SK-N-SH (cell line): ENCODE measurements around the gene TNFRSF14. TPM values are rescaled to one million over a fixed set of nuclear protein-coding genes. Genes with fewer than 3 reads are reported as not detected.

Experiments used
- CTCF ChIA-PET: fragments of 300-600, 350-600 bp; formaldehyde crosslinking; extraction: SDS; loops from one replicate; lab custom pipeline; 2021; lab: Yijun Ruan, JAX
- POLR2A ChIA-PET: fragments of 350-600 bp; sonication (Branson Sonifier 250); formaldehyde crosslinking; extraction: SDS; loops from one replicate; lab custom pipeline; 2020; ENCODE audit warnings: antibody characterized with exemption, inconsistent platforms; lab: Yijun Ruan, JAX
- DNase-seq: peaks from one replicate; pipeline ENCODE4 v3.0.0; 2012
- H2AFZ ChIP-seq: fragments of 200-600 bp; sonication (generic); 2 replicates; pipeline ENCODE4 v1.8.1; 2016; ENCODE audit warnings: antibody characterized with exemption, mild to moderate bottlenecking, low read depth
- H3F3A ChIP-seq: fragments of 200-600 bp; sonication (generic); replicated peaks from 2 replicates; pipeline ENCODE3; 2016; ENCODE audit warnings: antibody characterized with exemption, mild to moderate bottlenecking; ENCODE audit not compliant: insufficient read depth
- H3K27ac ChIP-seq, 2 experiments: fragments of 200-500 bp in 1 of 2; fragments of 200-600 bp in 1 of 2; sonication (Bioruptor generic) in 1 of 2; sonication (generic), shearing (Covaris generic) in 1 of 2; 2 replicates each; pipeline versions ENCODE4 v1.5.1 to v1.6.1; 2014 to 2016; ENCODE audit warnings: low read depth in 2 of 2, inconsistent platforms in 1 of 2, low read length in 1 of 2, mild to moderate bottlenecking in 1 of 2, mixed read lengths in 1 of 2
- H3K27me3 ChIP-seq: fragments of 200-600 bp; sonication (generic), shearing (Covaris generic); 2 replicates; pipeline ENCODE4 v1.6.1; 2016; ENCODE audit warnings: mixed run types; ENCODE audit not compliant: insufficient read depth
- H3K36me3 ChIP-seq, 2 experiments: fragments of 200-500 bp in 1 of 2; fragments of 200-600 bp in 1 of 2; sonication (Bioruptor generic) in 1 of 2; sonication (generic) in 1 of 2; replicated peaks in 1 of 2; 2 replicates each; pipeline versions ENCODE3 to v1.5.1; 2014 to 2016; ENCODE audit warnings: low read length in 1 of 2, mild to moderate bottlenecking in 1 of 2; ENCODE audit not compliant: insufficient read depth in 2 of 2, control insufficient read depth in 1 of 2
- H3K4me1 ChIP-seq, 2 experiments: fragments of 200-500 bp in 1 of 2; fragments of 200-600 bp in 1 of 2; sonication (Bioruptor generic) in 1 of 2; sonication (generic), shearing (Covaris generic) in 1 of 2; 2 replicates each; pipeline versions ENCODE4 v1.5.1 to v1.6.1; 2014 to 2016; ENCODE audit warnings: low read depth in 1 of 2, low read length in 1 of 2, mixed run types in 1 of 2; ENCODE audit not compliant: insufficient read depth in 2 of 2, control insufficient read depth in 1 of 2
- H3K4me2 ChIP-seq: fragments of 200-600 bp; sonication (generic), shearing (Covaris generic); 2 replicates; pipeline ENCODE4 v1.6.1; 2017; ENCODE audit warnings: mixed run types
- H3K4me3 ChIP-seq, 2 experiments: fragments of 200-500 bp in 1 of 2; fragments of 200-600 bp in 1 of 2; sonication (Bioruptor generic) in 1 of 2; sonication (generic), shearing (Covaris generic) in 1 of 2; 2 replicates each; pipeline versions ENCODE4 v1.5.1 to v1.8.1; 2014 to 2016; ENCODE audit warnings: low read depth in 2 of 2, inconsistent platforms in 1 of 2, low read length in 1 of 2, mild to moderate bottlenecking in 1 of 2, mixed read lengths in 1 of 2, moderate library complexity in 1 of 2
- H3K79me2 ChIP-seq: fragments of 200-600 bp; sonication (generic); 2 replicates; pipeline ENCODE4 v1.8.1; 2017; ENCODE audit warnings: mild to moderate bottlenecking; ENCODE audit not compliant: insufficient read depth
- H3K9ac ChIP-seq: fragments of 200-600 bp; sonication (generic); 2 replicates; pipeline ENCODE4 v1.6.1; 2017; ENCODE audit warnings: mixed run types
- H3K9me2 ChIP-seq: fragments of 200-600 bp; sonication (generic); 2 replicates; pipeline ENCODE4 v1.6.1; 2017; ENCODE audit warnings: mixed run types
- H3K9me3 ChIP-seq: fragments of 200-600 bp; sonication (generic); 2 replicates; pipeline ENCODE4 v1.6.1; 2017; ENCODE audit warnings: mixed run types, mild to moderate bottlenecking, moderate library complexity
- H4K20me1 ChIP-seq: fragments of 200-600 bp; sonication (generic); 2 replicates; pipeline ENCODE4 v1.6.1; 2017; ENCODE audit warnings: mild to moderate bottlenecking, mixed run types; ENCODE audit not compliant: insufficient read depth
- ELF1 ChIP-seq: IDR thresholded peaks from 2 replicates; pipeline ENCODE4 v1.4.0; 2012
- EZH2phosphoT487 ChIP-seq: fragments of 200-600 bp; sonication (generic); IDR thresholded peaks from 2 replicates; pipeline ENCODE4 v1.6.1; 2017; ENCODE audit warnings: low read depth, mixed run types, mild to moderate bottlenecking, antibody characterized with exemption, moderate library complexity, borderline replicate concordance
- FOSL2 ChIP-seq: IDR thresholded peaks from 2 replicates; pipeline ENCODE4 v1.4.0; 2012; ENCODE audit warnings: low read depth, mild to moderate bottlenecking, moderate library complexity, borderline replicate concordance
- FOXJ3 ChIP-seq: sonication (generic); formaldehyde crosslinking; IDR thresholded peaks from 2 replicates; pipeline ENCODE4 v1.5.1; 2020; ENCODE audit warnings: mild to moderate bottlenecking, missing genetic modification reagents
- IRF3 ChIP-seq: fragments of 150-350 bp; IDR thresholded peaks from 2 replicates; pipeline ENCODE4 v1.6.1; 2016; ENCODE audit warnings: mild to moderate bottlenecking, low read depth, low read length
- JUND ChIP-seq: IDR thresholded peaks from 2 replicates; pipeline ENCODE4 v1.4.0; 2012
- NFIC ChIP-seq: IDR thresholded peaks from 2 replicates; pipeline ENCODE4 v1.4.0; 2012; ENCODE audit warnings: borderline replicate concordance
- NRF1 ChIP-seq: IDR thresholded peaks from 2 replicates; pipeline ENCODE4 v1.6.1; 2012; ENCODE audit warnings: low read depth, mild to moderate bottlenecking, low read length
- PBX3 ChIP-seq: IDR thresholded peaks from 2 replicates; pipeline ENCODE4; 2012
- RCOR1 ChIP-seq: fragments of 150-350 bp; IDR thresholded peaks from 2 replicates; pipeline ENCODE4 v1.6.1; 2017; ENCODE audit warnings: antibody characterized with exemption, low read length
- REST ChIP-seq: IDR thresholded peaks from 2 replicates; pipeline ENCODE4 v1.6.1; 2012; ENCODE audit warnings: mild to moderate bottlenecking, low read depth, low read length, moderate library complexity
- SMC3 ChIP-seq: IDR thresholded peaks from 2 replicates; pipeline ENCODE4 v1.6.1; 2012; ENCODE audit warnings: low read depth, low read length, improper control_type of control experiment
- TCF12 ChIP-seq: IDR thresholded peaks from 2 replicates; pipeline ENCODE4 v1.4.0; 2012
- TEAD4 ChIP-seq: IDR thresholded peaks from 2 replicates; pipeline ENCODE4 v1.4.0; 2012; ENCODE audit warnings: mild to moderate bottlenecking, borderline replicate concordance; ENCODE audit not compliant: insufficient read depth
- USF1 ChIP-seq: IDR thresholded peaks from 2 replicates; pipeline ENCODE4 v1.4.0; 2012; ENCODE audit warnings: low read depth, borderline replicate concordance
- USF2 ChIP-seq: fragments of 150-350 bp; IDR thresholded peaks from 2 replicates; pipeline ENCODE4 v1.6.1; 2017; ENCODE audit warnings: antibody characterized with exemption, low read length, low read depth, borderline replicate concordance
- ZBTB33 ChIP-seq: IDR thresholded peaks from 2 replicates; pipeline ENCODE4 v1.4.0; 2012; ENCODE audit warnings: low read depth, borderline replicate concordance
- WGBS: methylation state at CpG from one replicate; pipeline ENCODE4 v1.1.6; 2017; ENCODE audit warnings: low lambda C conversion rate; 5-methylcytosine and 5-hydroxymethylcytosine counted together
- polyA plus RNA-seq, 3 experiments: library from polyadenylated mRNA; depleted of rRNA; stranded (reverse); fragments of >200 nt; gene quantifications; 2 replicates each; pipeline ENCODE4 v1.2.3, GENCODE V29; 2012

Gene TNFRSF14
- polyA plus RNA-seq, 1 of the 3 experiments (the other 2 are of a cell fraction), result 0.28 TPM

- no peaks in the 10 kb centered on the region for H3F3A ChIP-seq
- ChIA-PET CTCF (interaction anchor here (0.6 to 3.3 kb wide), 7 partner anchors 9 to 230 kb away, joined by 3 to 16 read pairs (median 12); no protein-coding TSS in a partner anchor), POLR2A (no interaction called here)
- H3K4me1 ChIP-seq, result peaks cover 0 to 4% of the 10 kb centered on the region in 2 experiments; a peak in 1 of 4 replicates
- no peaks in the 10 kb centered on the region for H3K27me3 ChIP-seq
- no peak overlapping the region for H3K27ac ChIP-seq
- H3K9me3 ChIP-seq, result no peaks in the 10 kb centered on the region
- H3K36me3 ChIP-seq, result no peaks in the 10 kb centered on the region
- TF ChIP-seq RCOR1 (no peak), FOSL2 (no peak), ZBTB33 (no peak), USF2 (no peak), IRF3 (no peak), FOXJ3 (no peak), ELF1 (no peak), USF1 (no peak), JUND (no peak), TCF12 (no peak), TEAD4 (no peak), SMC3 (no peak), NRF1 (no peak), PBX3 (no peak), REST (no peak), NFIC (no peak), EZH2phosphoT487 (no peak)
- no peaks in the 10 kb centered on the region for H3K79me2 ChIP-seq
- 34% methylated on average over 4 of the region's 24 CpGs for WGBS
- H2AFZ ChIP-seq, result no peak overlapping the region; the same call in 1 of the 2 replicates
- peak overlapping the region; percentile 44; the same call in 1 of the 2 replicates for H3K4me2 ChIP-seq
- no peaks in the 10 kb centered on the region for H3K9me2 ChIP-seq
- H4K20me1 ChIP-seq, result no peaks in the 10 kb centered on the region
- no peak overlapping the region for H3K9ac ChIP-seq
- DNase-seq, result no peak
- H3K4me3 ChIP-seq, result no peak overlapping the region
Measured at GRCh38 chr1:2556678-2557481, 709 bp downstream of the TNFRSF14 start.
